Measurements from ENCODE around the gene IHH.

Gene IHH

GRCh38 chr2:219073413-219074129 is 12.8 kb upstream of the IHH start:
- DNase-seq: no peak

- no peak for DNase-seq
Measured at GRCh38 chr2:219072741-219073250, 12.1 kb upstream of the IHH start.

GRCh38 chr2:219071131-219071816 is 10.6 kb upstream of the IHH start:
- no peak for DNase-seq

GRCh38 chr2:219065484-219065883 is 4.8 kb upstream of the IHH start:
- DNase-seq: no peak

- no peak for DNase-seq
Measured at GRCh38 chr2:219062081-219062480, 1.4 kb upstream of the IHH start.

- DNase-seq: no peak
Measured at GRCh38 chr2:219059725-219060682, 717 bp downstream of the IHH start.

- DNase-seq: no peak
Measured at GRCh38 chr2:219059375-219059724, 1.4 kb downstream of the IHH start.

- DNase-seq: no peak
Measured at GRCh38 chr2:219058541-219059374, 2.0 kb downstream of the IHH start.

- no peak for DNase-seq
Measured at GRCh38 chr2:219057709-219058540, 2.8 kb downstream of the IHH start.

- DNase-seq: no peak
Measured at GRCh38 chr2:219056896-219057708, 3.6 kb downstream of the IHH start.

- no peak for DNase-seq
Measured at GRCh38 chr2:219056176-219056895, 4.4 kb downstream of the IHH start.

- no peak for DNase-seq
Measured at GRCh38 chr2:219054956-219055903, 5.5 kb downstream of the IHH start.

- no peak for DNase-seq
Measured at GRCh38 chr2:219049282-219049681, 11.4 kb downstream of the IHH start.

- no peak for DNase-seq
Measured at GRCh38 chr2:219045937-219046550, 14.7 kb downstream of the IHH start.

- DNase-seq: no peak
Measured at GRCh38 chr2:219042750-219043149, 18.0 kb downstream of the IHH start.

- no peak for DNase-seq
Measured at GRCh38 chr2:219042157-219042556, 18.6 kb downstream of the IHH start.

GRCh38 chr2:219041252-219041651 is 19.5 kb downstream of the IHH start, which contains the start of gene CFAP65:
Gene CFAP65, minus strand, starts transcription at chr2:219041516. Its CDS starts 2,468 bp downstream, at chr2:219039048.
- DNase-seq: no peak

GRCh38 chr2:219038600-219038999 is 22.1 kb downstream of the IHH start:
- DNase-seq: no peak

Measured in NCI-H1048 (cell line).